Mesothelial cell of epicardium (in vitro differentiated cells): ENCODE measurements around the gene MPST. TPM values are rescaled to one million over a fixed set of nuclear protein-coding genes. Genes with fewer than 3 reads are reported as not detected.

Experiments
- DNase-seq, 2 experiments: peaks; one replicate each; pipeline ENCODE4 v3.0.0; 2021; ENCODE audit warnings: low spot score in 2 of 2; ENCODE audit not compliant: unreplicated experiment in 2 of 2
- H3K27ac Mint-ChIP-seq: 2 replicates; pipeline ENCODE4 v1.8.0; 2021; ENCODE audit warnings: mixed read lengths
- H3K27me3 Mint-ChIP-seq: 2 replicates; pipeline ENCODE4 v1.8.0; 2021; ENCODE audit warnings: low read depth, mixed read lengths
- H3K36me3 Mint-ChIP-seq: 2 replicates; pipeline ENCODE4 v1.8.0; 2021; ENCODE audit warnings: mixed read lengths
- H3K4me1 Mint-ChIP-seq: 2 replicates; pipeline ENCODE4 v1.8.0; 2021; ENCODE audit warnings: mixed read lengths
- H3K4me3 Mint-ChIP-seq: 2 replicates; pipeline ENCODE4 v1.8.0; 2021; ENCODE audit warnings: mild to moderate bottlenecking, moderate library complexity, mixed read lengths
- H3K9me3 Mint-ChIP-seq: 2 replicates; pipeline ENCODE4 v1.8.0; 2021; ENCODE audit warnings: mixed read lengths
- total RNA-seq: library from RNA; stranded (reverse); gene quantifications from 3 replicates; pipeline ENCODE4 v1.2.1, GENCODE V29; 2021
- TF ChIP-seq, protein P1 (sequence below): fragments of 200-600 bp; sonication (generic); IDR thresholded peaks from one replicate; pipeline ENCODE4 v1.5.0; 2021; ENCODE audit warnings: antibody characterized with exemption; ENCODE audit not compliant: unreplicated experiment

The MPST gene
- total RNA-seq, 1 donor from 2014 or later: 55.8 TPM

DNA sequence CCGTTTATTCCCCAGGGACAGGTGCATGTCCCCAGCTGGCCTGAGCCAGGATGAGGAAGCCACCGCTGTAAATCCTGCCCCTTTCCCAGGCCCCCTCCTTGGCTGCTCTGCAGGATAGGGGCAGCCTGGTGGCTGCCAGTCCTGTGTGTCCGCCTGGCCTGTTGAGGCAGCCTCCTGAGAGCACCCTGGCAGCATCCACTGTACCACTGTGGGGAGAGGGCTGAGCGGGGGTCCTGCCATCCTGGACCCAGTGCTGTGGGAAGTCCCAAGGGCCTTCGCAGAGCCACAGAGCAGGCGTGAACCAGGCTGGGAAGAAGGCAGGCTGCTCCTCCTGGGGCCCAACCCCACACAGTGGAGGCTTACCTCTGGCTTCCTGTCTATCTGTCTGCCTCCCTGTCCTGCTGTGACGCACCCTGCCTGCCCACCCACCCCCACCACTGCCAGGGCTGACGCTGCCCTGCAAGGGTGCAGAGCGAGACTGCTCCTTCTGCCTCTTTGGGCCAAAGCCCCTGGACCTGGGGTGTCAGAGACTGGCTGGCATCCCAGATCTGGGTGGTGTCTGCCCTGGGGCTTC lies 40.4 kb downstream of the MPST start:
- no peak overlapping the region for H3K4me3 Mint-ChIP-seq
- H3K27me3 Mint-ChIP-seq: no peaks in the 10 kb centered on the region
- H3K36me3 Mint-ChIP-seq: peaks cover 2% of the 10 kb centered on the region
- H3K9me3 Mint-ChIP-seq: no peaks in the 10 kb centered on the region
- no peak for DNase-seq
- TF ChIP-seq, protein P1, sequence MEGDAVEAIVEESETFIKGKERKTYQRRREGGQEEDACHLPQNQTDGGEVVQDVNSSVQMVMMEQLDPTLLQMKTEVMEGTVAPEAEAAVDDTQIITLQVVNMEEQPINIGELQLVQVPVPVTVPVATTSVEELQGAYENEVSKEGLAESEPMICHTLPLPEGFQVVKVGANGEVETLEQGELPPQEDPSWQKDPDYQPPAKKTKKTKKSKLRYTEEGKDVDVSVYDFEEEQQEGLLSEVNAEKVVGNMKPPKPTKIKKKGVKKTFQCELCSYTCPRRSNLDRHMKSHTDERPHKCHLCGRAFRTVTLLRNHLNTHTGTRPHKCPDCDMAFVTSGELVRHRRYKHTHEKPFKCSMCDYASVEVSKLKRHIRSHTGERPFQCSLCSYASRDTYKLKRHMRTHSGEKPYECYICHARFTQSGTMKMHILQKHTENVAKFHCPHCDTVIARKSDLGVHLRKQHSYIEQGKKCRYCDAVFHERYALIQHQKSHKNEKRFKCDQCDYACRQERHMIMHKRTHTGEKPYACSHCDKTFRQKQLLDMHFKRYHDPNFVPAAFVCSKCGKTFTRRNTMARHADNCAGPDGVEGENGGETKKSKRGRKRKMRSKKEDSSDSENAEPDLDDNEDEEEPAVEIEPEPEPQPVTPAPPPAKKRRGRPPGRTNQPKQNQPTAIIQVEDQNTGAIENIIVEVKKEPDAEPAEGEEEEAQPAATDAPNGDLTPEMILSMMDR: no peak
- peaks cover 10% of the 10 kb centered on the region for H3K4me1 Mint-ChIP-seq
- H3K27ac Mint-ChIP-seq: no peak overlapping the region

- H3K9me3 Mint-ChIP-seq: no peaks in the 10 kb centered on the region
- no peak overlapping the region for H3K27ac Mint-ChIP-seq
- peaks cover 10% of the 10 kb centered on the region for H3K4me1 Mint-ChIP-seq
- no peak overlapping the region for H3K4me3 Mint-ChIP-seq
- no peaks in the 10 kb centered on the region for H3K27me3 Mint-ChIP-seq
- no peak for DNase-seq
- peaks cover 2% of the 10 kb centered on the region for H3K36me3 Mint-ChIP-seq
- TF ChIP-seq, protein P1: no peak
Measured at GRCh38 chr22:37060801-37061610, 41.5 kb downstream of the MPST start.

DNA sequence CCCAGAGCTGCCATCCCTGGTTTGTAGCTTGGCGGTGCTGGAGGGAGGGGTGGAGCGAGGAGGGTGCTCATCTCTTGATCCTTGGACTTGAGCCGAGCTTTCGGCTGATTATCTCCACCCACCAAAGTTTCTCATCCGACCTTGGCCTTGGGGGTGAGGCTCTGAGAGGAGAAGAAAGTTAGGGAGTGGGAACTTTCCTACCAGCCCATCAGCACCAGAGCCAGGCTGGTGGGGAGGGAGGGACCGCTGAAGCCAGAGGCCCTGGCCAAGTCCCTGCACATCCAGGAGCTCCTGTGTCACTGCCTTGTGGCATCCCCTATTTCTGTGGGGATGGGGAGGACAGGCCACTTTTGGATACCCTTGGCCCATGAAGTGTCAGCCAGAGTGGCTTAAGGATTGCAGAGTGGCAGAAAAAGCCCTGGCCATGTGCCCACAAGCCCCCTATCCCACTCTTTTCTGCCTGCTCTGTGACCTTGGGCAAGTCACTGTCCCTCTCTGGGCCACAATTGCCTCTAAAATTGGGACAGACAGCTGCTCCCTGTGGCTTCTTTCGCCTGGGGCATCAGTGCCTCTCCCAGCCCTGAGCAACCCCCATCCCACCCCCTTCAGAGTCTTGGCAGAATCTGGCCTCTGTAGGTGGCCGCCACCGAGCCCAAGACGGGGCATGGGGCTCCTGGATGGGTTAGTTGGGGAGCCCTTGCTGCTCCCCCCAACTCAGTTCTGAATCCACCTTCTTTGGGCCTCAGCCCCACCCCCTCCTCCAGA lies 42.3 kb downstream of the MPST start:
- Mint-ChIP-seq H3K4me3 (no peak overlapping the region), H3K9me3 (no peaks in the 10 kb centered on the region), H3K36me3 (peaks cover 2% of the 10 kb centered on the region), H3K27ac (no peak overlapping the region), H3K4me1 (peaks cover 10% of the 10 kb centered on the region), H3K27me3 (peaks cover 5% of the 10 kb centered on the region)
- no peak for DNase-seq
- TF ChIP-seq, protein P1: no peak

- no peak overlapping the region for H3K4me3 Mint-ChIP-seq
- H3K27ac Mint-ChIP-seq: no peak overlapping the region
- H3K36me3 Mint-ChIP-seq: no peaks in the 10 kb centered on the region
- H3K27me3 Mint-ChIP-seq: peaks cover 10% of the 10 kb centered on the region
- TF ChIP-seq, protein P1: no peak
- no peaks in the 10 kb centered on the region for H3K9me3 Mint-ChIP-seq
- H3K4me1 Mint-ChIP-seq: peaks cover 10% of the 10 kb centered on the region
- no peak for DNase-seq
Measured at GRCh38 chr22:37062376-37062675, 42.8 kb downstream of the MPST start.

GRCh38 chr22:37062702-37063381 lies 43.3 kb downstream of the MPST start:
- no peak overlapping the region for H3K4me3 Mint-ChIP-seq
- no peaks in the 10 kb centered on the region for H3K36me3 Mint-ChIP-seq
- no peaks in the 10 kb centered on the region for H3K9me3 Mint-ChIP-seq
- TF ChIP-seq, protein P1: no peak
- peaks cover 10% of the 10 kb centered on the region for H3K4me1 Mint-ChIP-seq
- H3K27me3 Mint-ChIP-seq: peaks cover 15% of the 10 kb centered on the region
- no peak overlapping the region for H3K27ac Mint-ChIP-seq
- DNase-seq: no peak
